ENCODE measurements around the gene CEMIP.

GRCh38 chr15:80942746-80943565, 163.8 kb downstream of the CEMIP start:
- no peak for TF ChIP-seq CTCF (IDR thresholded peaks at IDR 0.05)
- no peak for TF ChIP-seq POLR2A (IDR thresholded peaks at IDR 0.05)

Data from lower leg skin (tissue), 3 donors.